ENCODE measurements around the gene OSTM1.

GRCh38 chr6:108082539-108082938 is 8.0 kb upstream of the OSTM1 start:
- TF ChIP-seq POLR2A (IDR thresholded peaks at IDR 0.05) (no peak), CTCF (IDR thresholded peaks at IDR 0.05) (no peak)
